HepG2 (cell line): Measurements from ENCODE around the gene LRP1-AS. TPM values are rescaled to one million over a fixed set of nuclear protein-coding genes. Genes with fewer than 3 reads are reported as not detected.

Source experiments
- AHR ChIP-seq: IDR thresholded peaks from 2 replicates; pipeline ENCODE4 v1.6.1; 2018; ENCODE audit warnings: missing genetic modification reagents, missing compliant biosample characterization
- BRCA1 ChIP-seq: sonication (generic); formaldehyde crosslinking; IDR thresholded peaks from 2 replicates; pipeline ENCODE4 v1.4.0; 2020; ENCODE audit warnings: missing genetic modification reagents
- ELF3 ChIP-seq: IDR thresholded peaks from 2 replicates; pipeline ENCODE4 v1.6.1; 2016; ENCODE audit warnings: missing genetic modification reagents, missing compliant biosample characterization
- ERF ChIP-seq: IDR thresholded peaks from 2 replicates; pipeline ENCODE4 v1.6.1; 2018; ENCODE audit warnings: missing biosample characterization, missing genetic modification reagents
- FOXO1 ChIP-seq: sonication (generic); formaldehyde crosslinking; IDR thresholded peaks from 2 replicates; pipeline ENCODE4 v1.4.0; 2020; ENCODE audit warnings: missing genetic modification reagents
- KLF11 ChIP-seq: IDR thresholded peaks from 2 replicates; pipeline ENCODE4 v1.6.1; 2016; ENCODE audit warnings: missing compliant biosample characterization
- MTA1 ChIP-seq: sonication (generic); formaldehyde crosslinking; IDR thresholded peaks from 2 replicates; pipeline ENCODE4 v1.4.0; 2020; ENCODE audit warnings: missing genetic modification reagents, mild to moderate bottlenecking, borderline replicate concordance
- RBFOX2 ChIP-seq: fragments of 200-400 bp; formaldehyde crosslinking; IDR thresholded peaks from 2 replicates; pipeline ENCODE4 v1.6.1; 2017; ENCODE audit warnings: low read depth, mild to moderate bottlenecking, low read length
- TARDBP ChIP-seq: sonication (generic); formaldehyde crosslinking; IDR thresholded peaks from 2 replicates; pipeline ENCODE4 v1.8.0; 2022; ENCODE audit warnings: mild to moderate bottlenecking, missing genetic modification reagents
- TOE1 ChIP-seq: sonication (generic); formaldehyde crosslinking; IDR thresholded peaks from 2 replicates; pipeline ENCODE4 v1.4.0; 2020; ENCODE audit warnings: mild to moderate bottlenecking, missing genetic modification reagents
- TP53 ChIP-seq: sonication (generic); formaldehyde crosslinking; conservative IDR thresholded peaks from 2 replicates; pipeline ENCODE4 v1.4.0; 2020; ENCODE audit warnings: missing genetic modification reagents
- ZNF282 ChIP-seq: fragments of 450-650 bp; IDR thresholded peaks from 2 replicates; pipeline ENCODE4 v1.6.1; 2018; ENCODE audit not compliant: partially characterized antibody
- ZNF33B ChIP-seq: sonication (generic); formaldehyde crosslinking; IDR thresholded peaks from 2 replicates; pipeline ENCODE4 v1.5.1; 2020; ENCODE audit warnings: mild to moderate bottlenecking, missing genetic modification reagents
- ZNF446 ChIP-seq: sonication (generic); formaldehyde crosslinking; IDR thresholded peaks from 2 replicates; pipeline ENCODE4 v1.5.0; 2020; ENCODE audit warnings: mild to moderate bottlenecking, missing genetic modification reagents
- ZNF547 ChIP-seq: sonication (generic); formaldehyde crosslinking; IDR thresholded peaks from 2 replicates; pipeline ENCODE4 v1.5.1; 2020; ENCODE audit warnings: mild to moderate bottlenecking, missing genetic modification reagents
- ZSCAN21 ChIP-seq: sonication (generic); formaldehyde crosslinking; IDR thresholded peaks from 2 replicates; pipeline ENCODE4 v1.8.0; 2022; ENCODE audit warnings: mild to moderate bottlenecking, missing genetic modification reagents, moderate library complexity, borderline replicate concordance
- ZZZ3 ChIP-seq: sonication (generic); formaldehyde crosslinking; IDR thresholded peaks from 2 replicates; pipeline ENCODE4 v1.4.0; 2020; ENCODE audit warnings: missing genetic modification reagents, mild to moderate bottlenecking, borderline replicate concordance
- polyA plus RNA-seq, 8 experiments: library from polyadenylated mRNA; depleted of rRNA in 3 of 8; stranded (reverse) in 7 of 8; unstranded in 1 of 8; fragments of >200 nt; fragmentation: Illumina TruSeq in 4 of 8; extraction: Trizol in 4 of 8; gene quantifications; 2 replicates each; pipeline versions ENCODE4 v1.2.1 to v1.2.3, GENCODE V29; 2011 to 2016; ENCODE audit warnings: low read depth in 4 of 8, missing spikeins in 1 of 8, mixed read lengths in 1 of 8; ENCODE audit not compliant: insufficient read depth in 1 of 8
- total RNA-seq, 5 experiments: library from RNA; depleted of rRNA; stranded (reverse); fragments of >200 nt; fragmentation: Illumina TruSeq; extraction: Trizol; gene quantifications; 2 replicates each; pipeline ENCODE4 v1.2.3, GENCODE V29; 2016; ENCODE audit warnings: low read depth in 1 of 5
- TF ChIP-seq, protein P1 (sequence below): IDR thresholded peaks from 2 replicates; pipeline ENCODE4 v1.6.1; 2012; ENCODE audit warnings: low read depth, low read length, improper control_type of control experiment
- TF ChIP-seq, protein P2 (sequence below): sonication (generic); formaldehyde crosslinking; IDR thresholded peaks from 2 replicates; pipeline ENCODE4 v1.4.0; 2020; ENCODE audit warnings: mild to moderate bottlenecking, missing genetic modification reagents
- TF ChIP-seq, protein P3 (sequence below): sonication (generic); formaldehyde crosslinking; IDR thresholded peaks from 2 replicates; pipeline ENCODE4 v1.8.0; 2022; ENCODE audit warnings: mild to moderate bottlenecking, missing genetic modification reagents; ENCODE audit not compliant: insufficient replicate concordance
- TF ChIP-seq, protein P4 (sequence below): IDR thresholded peaks from 2 replicates; pipeline ENCODE4 v1.6.1; 2018; ENCODE audit warnings: missing genetic modification reagents, mild to moderate bottlenecking, missing compliant biosample characterization
- TF ChIP-seq, protein P5 (sequence below): sonication (generic); formaldehyde crosslinking; IDR thresholded peaks from 2 replicates; pipeline ENCODE4 v1.4.0; 2020; ENCODE audit warnings: missing genetic modification reagents; ENCODE audit errors: not compliant biosample characterization

Gene LRP1-AS
- total and polyA plus RNA-seq, 2 of the 13 experiments (the other 11 are each of a cell fraction or from before 2014, with no cell fraction given): 0.20 TPM; not detected in 1

GRCh38 chr12:57101892-57102695, 45.3 kb downstream of the LRP1-AS start (continued):
- TF ChIP-seq, protein P1, sequence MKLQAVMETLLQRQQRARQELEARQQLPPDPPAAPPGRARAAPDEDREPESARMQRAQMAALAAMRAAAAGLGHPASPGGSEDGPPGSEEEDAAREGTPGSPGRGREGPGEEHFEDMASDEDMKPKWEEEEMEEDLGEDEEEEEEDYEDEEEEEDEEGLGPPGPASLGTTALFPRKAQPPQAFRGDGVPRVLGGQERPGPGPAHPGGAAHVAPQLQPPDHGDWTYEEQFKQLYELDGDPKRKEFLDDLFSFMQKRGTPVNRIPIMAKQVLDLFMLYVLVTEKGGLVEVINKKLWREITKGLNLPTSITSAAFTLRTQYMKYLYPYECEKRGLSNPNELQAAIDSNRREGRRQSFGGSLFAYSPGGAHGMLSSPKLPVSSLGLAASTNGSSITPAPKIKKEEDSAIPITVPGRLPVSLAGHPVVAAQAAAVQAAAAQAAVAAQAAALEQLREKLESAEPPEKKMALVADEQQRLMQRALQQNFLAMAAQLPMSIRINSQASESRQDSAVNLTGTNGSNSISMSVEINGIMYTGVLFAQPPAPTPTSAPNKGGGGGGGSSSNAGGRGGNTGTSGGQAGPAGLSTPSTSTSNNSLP: no peak
- TF ChIP-seq ELF3: peak; percentile 95
- no peak for TF ChIP-seq BRCA1 (CRISPR knock-in tag)
- TF ChIP-seq, protein P2, sequence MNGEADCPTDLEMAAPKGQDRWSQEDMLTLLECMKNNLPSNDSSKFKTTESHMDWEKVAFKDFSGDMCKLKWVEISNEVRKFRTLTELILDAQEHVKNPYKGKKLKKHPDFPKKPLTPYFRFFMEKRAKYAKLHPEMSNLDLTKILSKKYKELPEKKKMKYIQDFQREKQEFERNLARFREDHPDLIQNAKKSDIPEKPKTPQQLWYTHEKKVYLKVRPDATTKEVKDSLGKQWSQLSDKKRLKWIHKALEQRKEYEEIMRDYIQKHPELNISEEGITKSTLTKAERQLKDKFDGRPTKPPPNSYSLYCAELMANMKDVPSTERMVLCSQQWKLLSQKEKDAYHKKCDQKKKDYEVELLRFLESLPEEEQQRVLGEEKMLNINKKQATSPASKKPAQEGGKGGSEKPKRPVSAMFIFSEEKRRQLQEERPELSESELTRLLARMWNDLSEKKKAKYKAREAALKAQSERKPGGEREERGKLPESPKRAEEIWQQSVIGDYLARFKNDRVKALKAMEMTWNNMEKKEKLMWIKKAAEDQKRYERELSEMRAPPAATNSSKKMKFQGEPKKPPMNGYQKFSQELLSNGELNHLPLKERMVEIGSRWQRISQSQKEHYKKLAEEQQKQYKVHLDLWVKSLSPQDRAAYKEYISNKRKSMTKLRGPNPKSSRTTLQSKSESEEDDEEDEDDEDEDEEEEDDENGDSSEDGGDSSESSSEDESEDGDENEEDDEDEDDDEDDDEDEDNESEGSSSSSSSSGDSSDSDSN (CRISPR knock-in tag): peak; percentile 66
- peak; percentile 63; the same call in 1 of the 2 replicates for TF ChIP-seq ZNF33B (CRISPR knock-in tag)
- peak; percentile 68; the same call in 1 of the 2 replicates for TF ChIP-seq ERF (CRISPR knock-in tag)
- peak; percentile 33; the same call in 1 of the 2 replicates for TF ChIP-seq FOXO1
- TF ChIP-seq TOE1: no peak
- peak; percentile 72; the same call in 1 of the 2 replicates for TF ChIP-seq ZNF547 (CRISPR knock-in tag)
- TF ChIP-seq RBFOX2: peak; percentile 55
- TF ChIP-seq, protein P3, sequence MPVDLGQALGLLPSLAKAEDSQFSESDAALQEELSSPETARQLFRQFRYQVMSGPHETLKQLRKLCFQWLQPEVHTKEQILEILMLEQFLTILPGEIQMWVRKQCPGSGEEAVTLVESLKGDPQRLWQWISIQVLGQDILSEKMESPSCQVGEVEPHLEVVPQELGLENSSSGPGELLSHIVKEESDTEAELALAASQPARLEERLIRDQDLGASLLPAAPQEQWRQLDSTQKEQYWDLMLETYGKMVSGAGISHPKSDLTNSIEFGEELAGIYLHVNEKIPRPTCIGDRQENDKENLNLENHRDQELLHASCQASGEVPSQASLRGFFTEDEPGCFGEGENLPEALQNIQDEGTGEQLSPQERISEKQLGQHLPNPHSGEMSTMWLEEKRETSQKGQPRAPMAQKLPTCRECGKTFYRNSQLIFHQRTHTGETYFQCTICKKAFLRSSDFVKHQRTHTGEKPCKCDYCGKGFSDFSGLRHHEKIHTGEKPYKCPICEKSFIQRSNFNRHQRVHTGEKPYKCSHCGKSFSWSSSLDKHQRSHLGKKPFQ (CRISPR knock-in tag): peak; percentile 79
- TF ChIP-seq, protein P4, sequence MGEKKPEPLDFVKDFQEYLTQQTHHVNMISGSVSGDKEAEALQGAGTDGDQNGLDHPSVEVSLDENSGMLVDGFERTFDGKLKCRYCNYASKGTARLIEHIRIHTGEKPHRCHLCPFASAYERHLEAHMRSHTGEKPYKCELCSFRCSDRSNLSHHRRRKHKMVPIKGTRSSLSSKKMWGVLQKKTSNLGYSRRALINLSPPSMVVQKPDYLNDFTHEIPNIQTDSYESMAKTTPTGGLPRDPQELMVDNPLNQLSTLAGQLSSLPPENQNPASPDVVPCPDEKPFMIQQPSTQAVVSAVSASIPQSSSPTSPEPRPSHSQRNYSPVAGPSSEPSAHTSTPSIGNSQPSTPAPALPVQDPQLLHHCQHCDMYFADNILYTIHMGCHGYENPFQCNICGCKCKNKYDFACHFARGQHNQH (CRISPR knock-in tag): peak; percentile 37; the same call in 1 of the 2 replicates
- TF ChIP-seq, protein P5, sequence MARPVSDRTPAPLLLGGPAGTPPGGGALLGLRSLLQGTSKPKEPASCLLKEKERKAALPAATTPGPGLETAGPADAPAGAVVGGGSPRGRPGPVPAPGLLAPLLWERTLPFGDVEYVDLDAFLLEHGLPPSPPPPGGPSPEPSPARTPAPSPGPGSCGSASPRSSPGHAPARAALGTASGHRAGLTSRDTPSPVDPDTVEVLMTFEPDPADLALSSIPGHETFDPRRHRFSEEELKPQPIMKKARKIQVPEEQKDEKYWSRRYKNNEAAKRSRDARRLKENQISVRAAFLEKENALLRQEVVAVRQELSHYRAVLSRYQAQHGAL: no peak
- peak; percentile 61; the same call in 1 of the 2 replicates for TF ChIP-seq MTA1
- no peak for TF ChIP-seq AHR
- TF ChIP-seq TP53 (CRISPR knock-in tag): no peak
- TF ChIP-seq ZZZ3 (CRISPR knock-in tag): no peak
- TF ChIP-seq KLF11 (CRISPR knock-in tag): peak; percentile 31; the same call in 1 of the 2 replicates
- TF ChIP-seq ZNF446 (CRISPR knock-in tag): no peak
- TF ChIP-seq ZNF282: no peak
- 0 out of 2 replicates have a peak, but pooled peaks have one; percentile 50 for TF ChIP-seq ZSCAN21
- peak; percentile 66; the same call in 1 of the 2 replicates for TF ChIP-seq TARDBP
